ENCODE data around the gene TCEA3.

- no peak for TF ChIP-seq POLR2AphosphoS5 (IDR thresholded peaks at IDR 0.05; ENCODE audit: low read depth, low read length)
- no peak for TF ChIP-seq SIN3A (IDR thresholded peaks at IDR 0.05; ENCODE audit: borderline replicate concordance, insufficient read depth, low read length)
- no peak for TF ChIP-seq TAF1 (IDR thresholded peaks at IDR 0.05; ENCODE audit: borderline replicate concordance, insufficient read depth, low read length)
Measured at GRCh38 chr1:23337869-23338268, 86.7 kb downstream of the TCEA3 start.

Measured in PFSK-1 (cell line).